Ishikawa (cell line): ENCODE measurements around the gene MAP3K5.

Experiments
- CEBPB ChIP-seq: IDR thresholded peaks from 2 replicates; pipeline ENCODE4 v1.6.1; 2012
- CREB1 ChIP-seq: IDR thresholded peaks from 2 replicates; pipeline ENCODE4 v1.6.1; 2012; ENCODE audit warnings: low read depth
- EGR1 ChIP-seq: IDR thresholded peaks from 2 replicates; pipeline ENCODE4 v1.6.1; 2012
- EP300 ChIP-seq: IDR thresholded peaks from 2 replicates; pipeline ENCODE4 v1.6.1; 2012; ENCODE audit warnings: borderline replicate concordance
- TAF1 ChIP-seq: IDR thresholded peaks from 2 replicates; pipeline ENCODE4 v1.6.1; 2012; ENCODE audit warnings: low read depth, mild to moderate bottlenecking
- YY1 ChIP-seq: IDR thresholded peaks from 2 replicates; pipeline ENCODE4 v1.6.1; 2012; ENCODE audit warnings: low read depth
- TF ChIP-seq, protein P1 (sequence below): IDR thresholded peaks from 2 replicates; pipeline ENCODE4 v1.6.1; 2012

DNA sequence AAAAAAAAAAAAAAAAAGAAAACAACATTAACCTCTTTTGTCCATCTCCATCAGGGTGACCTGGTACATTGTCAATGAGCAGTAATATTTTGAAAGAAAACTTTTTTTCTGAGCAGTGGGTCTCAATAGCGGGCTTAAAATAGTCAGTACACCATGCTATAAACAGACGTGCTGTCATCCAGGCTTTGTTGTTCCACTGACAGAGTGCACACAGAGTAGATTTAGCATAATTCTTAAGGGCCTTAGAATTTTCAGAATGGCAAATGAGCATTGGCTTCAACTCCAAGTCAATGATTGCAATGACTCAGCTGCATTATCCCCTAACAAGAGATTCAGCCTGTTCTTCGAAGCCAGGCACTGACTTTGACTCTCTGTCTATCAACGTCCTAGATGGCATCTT is 277.7 kb downstream of the MAP3K5 start:
- TF ChIP-seq CEBPB (no peak), YY1 (no peak), EP300 (no peak), EGR1 (no peak), TAF1 (no peak), CREB1 (no peak)
- TF ChIP-seq, protein P1, sequence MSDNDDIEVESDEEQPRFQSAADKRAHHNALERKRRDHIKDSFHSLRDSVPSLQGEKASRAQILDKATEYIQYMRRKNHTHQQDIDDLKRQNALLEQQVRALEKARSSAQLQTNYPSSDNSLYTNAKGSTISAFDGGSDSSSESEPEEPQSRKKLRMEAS: no peak
